Epithelial cell of prostate (primary cell): Measurements from ENCODE around the gene ZNF419.
A peak's percentile ranks its signal among the peaks of the same experiment; 100 is the strongest.

Source experiments
- DNase-seq: peaks from one replicate; pipeline ENCODE4 v3.0.0-alpha.2; 2011; ENCODE audit warnings: low read depth, low spot score
- H3K27ac ChIP-seq: fragments of 450-650 bp; 2 replicates; pipeline ENCODE4 v1.5.1; 2017; ENCODE audit warnings: mild to moderate bottlenecking

ZNF419 gene

GRCh38 chr19:57527136-57527881, 39.8 kb downstream of the ZNF419 start, which contains the start of gene ZNF549:
Gene ZNF549, plus strand, starts transcription at chr19:57527356. Its CDS starts 218 bp downstream, at chr19:57527574.
- DNase-seq, result peak; percentile 78
- H3K27ac ChIP-seq, result peak within 1 kb of the TSS; percentile 83

- no peak overlapping the region for H3K27ac ChIP-seq
- DNase-seq, result no peak
Measured at GRCh38 chr19:57537953-57538547, 50.5 kb downstream of the ZNF419 start.
